GM20000 (cell line): ENCODE measurements around the gene LMO7.

ENCODE experiments used
- DNase-seq: peaks from one replicate; pipeline ENCODE4 v3.0.0; 2012; ENCODE audit warnings: low spot score
- TF ChIP-seq, protein P1 (sequence below): IDR thresholded peaks from 2 replicates; pipeline ENCODE4 v1.5.1; 2012; ENCODE audit warnings: mild to moderate bottlenecking, control low read depth; ENCODE audit errors: extremely low read depth, missing control alignments

Gene LMO7

DNA sequence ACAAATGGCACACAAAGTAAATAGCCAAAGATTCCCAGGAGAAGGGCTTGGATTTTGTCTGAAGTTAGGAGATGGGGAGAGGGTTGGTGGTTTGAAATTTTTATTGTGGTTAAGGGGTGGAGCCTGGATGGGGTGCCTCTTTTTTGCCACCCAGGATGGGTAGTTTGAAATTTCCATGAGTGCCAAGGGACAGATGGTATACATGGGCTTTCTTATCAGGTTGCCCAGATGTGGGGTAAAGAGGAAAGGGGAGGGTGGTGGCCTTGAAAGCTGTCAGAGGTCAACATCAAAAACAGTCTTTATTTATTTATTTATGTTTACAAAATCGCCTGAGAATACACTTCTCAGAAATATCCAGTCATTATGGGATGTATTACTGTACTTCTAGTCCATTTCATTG lies 46.2 kb downstream of the LMO7 start:
- TF ChIP-seq, protein P1, sequence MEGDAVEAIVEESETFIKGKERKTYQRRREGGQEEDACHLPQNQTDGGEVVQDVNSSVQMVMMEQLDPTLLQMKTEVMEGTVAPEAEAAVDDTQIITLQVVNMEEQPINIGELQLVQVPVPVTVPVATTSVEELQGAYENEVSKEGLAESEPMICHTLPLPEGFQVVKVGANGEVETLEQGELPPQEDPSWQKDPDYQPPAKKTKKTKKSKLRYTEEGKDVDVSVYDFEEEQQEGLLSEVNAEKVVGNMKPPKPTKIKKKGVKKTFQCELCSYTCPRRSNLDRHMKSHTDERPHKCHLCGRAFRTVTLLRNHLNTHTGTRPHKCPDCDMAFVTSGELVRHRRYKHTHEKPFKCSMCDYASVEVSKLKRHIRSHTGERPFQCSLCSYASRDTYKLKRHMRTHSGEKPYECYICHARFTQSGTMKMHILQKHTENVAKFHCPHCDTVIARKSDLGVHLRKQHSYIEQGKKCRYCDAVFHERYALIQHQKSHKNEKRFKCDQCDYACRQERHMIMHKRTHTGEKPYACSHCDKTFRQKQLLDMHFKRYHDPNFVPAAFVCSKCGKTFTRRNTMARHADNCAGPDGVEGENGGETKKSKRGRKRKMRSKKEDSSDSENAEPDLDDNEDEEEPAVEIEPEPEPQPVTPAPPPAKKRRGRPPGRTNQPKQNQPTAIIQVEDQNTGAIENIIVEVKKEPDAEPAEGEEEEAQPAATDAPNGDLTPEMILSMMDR = no peak

DNA sequence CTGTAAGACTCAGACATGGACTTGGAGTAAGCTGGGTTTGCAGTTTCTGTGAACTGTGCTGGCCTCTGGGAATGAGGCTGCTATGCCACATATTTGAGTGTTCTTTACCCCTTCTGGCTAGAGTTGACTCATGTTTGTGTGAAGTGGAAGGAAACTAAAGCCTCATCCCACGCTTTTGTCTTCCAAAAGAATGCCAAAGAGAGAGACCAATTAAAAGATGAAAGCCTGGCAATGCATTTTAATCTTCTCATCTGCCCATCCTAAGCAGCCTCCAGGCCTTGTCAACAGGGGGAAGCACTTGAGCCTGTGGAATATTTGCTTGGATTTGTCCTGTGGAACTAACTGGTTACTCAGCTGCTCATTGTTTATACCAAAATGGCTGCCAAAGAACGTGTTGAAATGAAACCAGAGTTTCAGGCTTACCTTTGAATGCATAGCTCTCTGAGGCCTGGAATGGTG lies 49.1 kb downstream of the LMO7 start:
- no peak for DNase-seq
- TF ChIP-seq, protein P1 = no peak

More for the DNA sequence above, 46.2 kb downstream of the LMO7 start:
- no peak for DNase-seq

DNA sequence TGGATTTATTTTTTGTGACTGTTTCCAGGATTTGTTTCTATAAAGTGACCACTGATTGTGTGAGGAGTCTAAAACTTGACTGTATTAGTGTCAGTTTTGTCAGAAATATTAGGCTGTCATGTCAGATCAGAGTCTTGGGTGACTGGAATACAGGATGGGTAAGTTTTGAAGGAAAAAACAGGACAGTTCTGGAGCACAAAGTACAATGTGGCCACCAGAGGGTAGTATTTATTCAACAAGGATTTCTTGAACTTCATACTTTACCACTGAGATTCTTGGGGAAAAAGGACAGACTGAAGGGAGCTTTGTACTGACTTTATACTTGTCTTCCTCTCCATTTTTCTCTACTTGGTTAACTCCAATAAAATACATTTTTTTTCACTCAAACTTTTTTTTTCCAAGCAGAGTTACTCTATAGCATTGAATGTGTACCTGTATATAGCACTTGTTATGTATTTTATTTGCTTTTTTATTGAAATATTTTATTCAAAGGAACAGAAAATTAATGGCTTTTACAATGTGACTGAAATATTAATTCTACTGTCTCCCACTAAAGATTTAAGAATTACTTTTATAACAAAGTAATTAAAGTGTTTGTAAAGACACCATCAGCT lies 51.1 kb downstream of the LMO7 start:
- TF ChIP-seq, protein P1 = no peak
- no peak for DNase-seq

DNA sequence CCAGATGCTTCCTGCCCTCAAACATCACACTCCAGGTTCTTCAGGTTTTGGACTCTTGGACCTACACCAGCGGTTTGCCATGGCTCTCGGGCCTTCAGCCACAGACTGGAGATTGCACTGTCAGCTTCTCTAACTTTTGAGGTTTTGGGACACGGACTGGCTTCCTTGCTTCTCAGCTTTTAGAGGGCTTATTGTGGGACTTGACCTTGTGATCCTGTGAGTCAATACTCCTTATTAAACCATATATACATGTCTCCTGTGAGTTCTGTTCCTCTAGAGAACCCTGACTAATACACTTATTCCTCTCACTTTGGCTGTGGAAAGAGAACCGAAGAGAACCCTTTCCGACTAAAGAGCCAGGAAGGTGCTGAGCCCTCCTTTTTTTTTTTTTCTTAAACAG lies 53.6 kb downstream of the LMO7 start:
- DNase-seq = no peak
- TF ChIP-seq, protein P1 = no peak

DNA sequence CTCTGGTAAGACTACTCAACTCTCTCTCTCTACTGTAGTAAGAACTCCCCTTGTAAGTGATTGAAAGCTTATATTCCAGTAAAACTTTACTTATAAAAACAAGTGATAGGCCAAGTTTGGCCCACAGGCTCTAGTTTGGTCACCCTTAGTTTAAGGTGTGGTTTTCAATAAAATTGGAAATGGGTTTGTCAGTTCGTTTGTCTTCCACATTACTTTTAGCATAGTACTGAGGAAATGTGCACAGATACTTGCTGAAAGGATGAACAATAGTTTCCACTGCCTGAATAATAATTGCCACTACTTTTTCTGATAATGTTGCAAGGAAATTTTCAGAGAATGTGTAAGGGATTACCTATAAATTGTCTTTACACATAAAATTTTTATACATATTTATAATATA lies 54.5 kb downstream of the LMO7 start:
- DNase-seq = no peak
- TF ChIP-seq, protein P1 = no peak

DNA sequence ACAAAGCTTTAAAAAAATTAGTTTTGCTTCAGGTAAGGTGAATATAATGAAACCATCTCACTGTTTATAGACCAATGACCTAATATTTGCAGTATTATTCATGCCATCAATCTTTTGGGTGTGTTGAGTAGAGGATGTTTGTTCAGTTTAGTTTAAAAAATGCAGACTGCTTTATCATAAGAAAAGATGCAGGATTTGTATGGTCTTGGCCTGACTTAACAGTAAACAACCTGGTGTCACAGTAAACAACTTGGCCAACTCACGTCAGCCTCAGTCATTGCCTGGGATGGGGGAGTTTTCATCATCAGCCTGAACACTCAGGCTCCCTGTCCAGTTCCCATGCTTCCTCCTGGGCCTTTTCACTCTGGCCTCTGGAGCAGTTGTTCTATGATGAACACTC lies 55.1 kb downstream of the LMO7 start:
- TF ChIP-seq, protein P1 = no peak
- no peak for DNase-seq

DNA sequence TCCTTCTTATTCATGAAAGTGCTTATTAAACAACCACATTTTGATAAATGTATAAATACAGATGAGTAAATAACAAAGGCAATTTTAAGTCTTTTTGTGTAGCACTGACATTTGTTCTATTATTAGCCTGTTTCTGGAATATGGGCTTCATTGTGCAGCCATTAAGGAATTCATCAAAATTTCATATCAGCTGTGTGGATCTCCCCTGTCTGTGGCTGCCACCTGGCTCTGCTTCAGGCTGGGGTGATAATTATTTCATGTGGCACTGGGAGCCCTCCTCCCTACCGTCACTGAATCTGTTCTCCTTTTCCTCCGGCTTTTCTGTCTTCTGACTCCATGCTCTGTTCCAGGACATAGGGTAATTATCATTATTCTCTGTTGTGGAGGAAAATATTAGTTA lies 57.1 kb downstream of the LMO7 start:
- TF ChIP-seq, protein P1 = no peak
- no peak for DNase-seq
